HEK293 (cell line): ENCODE data around the gene ACSL3.

Experiments used
- CTCF ChIA-PET: fragments of 350-600 bp; formaldehyde crosslinking; extraction: SDS; loops from one replicate; lab custom pipeline; 2021; ENCODE audit warnings: antibody characterized with exemption; lab: Yijun Ruan, JAX
- POLR2A ChIA-PET: fragments of 300-600 bp; formaldehyde crosslinking; extraction: SDS; loops from one replicate; lab custom pipeline; 2020; ENCODE audit warnings: antibody characterized with exemption, inconsistent platforms; lab: Yijun Ruan, JAX
- H3K27ac ChIP-seq: fragments of 200-500 bp; sonication (Bioruptor generic); 2 replicates; pipeline ENCODE4 v1.5.1; 2014; ENCODE audit warnings: low read depth, low read length, control low read depth, inconsistent platforms; ENCODE audit errors: extremely low read depth
- H3K36me3 ChIP-seq, 2 experiments: fragments of 200-500 bp in 1 of 2; sonication (Bioruptor generic) in 1 of 2; 1 replicate in 1 of 2; 2 replicates in 1 of 2; pipeline ENCODE4 v1.5.1; 2014 to 2017; ENCODE audit warnings: inconsistent platforms in 2 of 2, low read length in 2 of 2; ENCODE audit not compliant: control insufficient read depth in 2 of 2, insufficient read depth in 1 of 2
- H3K4me1 ChIP-seq: fragments of 200-500 bp; sonication (Bioruptor generic); 2 replicates; pipeline ENCODE4 v1.5.1; 2014; ENCODE audit warnings: mild to moderate bottlenecking, low read length, inconsistent platforms; ENCODE audit not compliant: control insufficient read depth, insufficient read depth
- H3K4me3 ChIP-seq: 2 replicates; pipeline ENCODE4 v1.5.1; 2011; ENCODE audit warnings: low read depth, mild to moderate bottlenecking, control low read depth, low read length, moderate library complexity
- H3K9me3 ChIP-seq: fragments of 200-500 bp; sonication (Bioruptor generic); 2 replicates; pipeline ENCODE4 v1.5.1; 2014; ENCODE audit warnings: low read depth, low read length, inconsistent platforms; ENCODE audit not compliant: control insufficient read depth, insufficient read depth
- GLI2 ChIP-seq: fragments of 450-650 bp; formaldehyde crosslinking; IDR thresholded peaks from 2 replicates; pipeline ENCODE4; 2017; ENCODE audit warnings: missing biosample characterization, missing genetic modification characterization, low read depth, borderline replicate concordance
- GLI4 ChIP-seq: fragments of 450-650 bp; formaldehyde crosslinking; IDR thresholded peaks from 2 replicates; pipeline ENCODE4 v1.5.1; 2016; ENCODE audit warnings: missing biosample characterization, missing genetic modification characterization
- GLIS1 ChIP-seq: fragments of 450-650 bp; formaldehyde crosslinking; IDR thresholded peaks from 2 replicates; pipeline ENCODE4 v1.5.1; 2016; ENCODE audit warnings: missing biosample characterization, missing genetic modification characterization
- PRDM4 ChIP-seq: fragments of 450-650 bp; formaldehyde crosslinking; IDR thresholded peaks from 2 replicates; pipeline ENCODE4 v1.5.1; 2017; ENCODE audit warnings: missing biosample characterization, missing genetic modification characterization
- SCRT2 ChIP-seq: fragments of 450-650 bp; formaldehyde crosslinking; IDR thresholded peaks from 2 replicates; pipeline ENCODE4 v1.5.1; 2016; ENCODE audit warnings: missing biosample characterization, missing genetic modification characterization
- SP2 ChIP-seq: fragments of 450-650 bp; formaldehyde crosslinking; IDR thresholded peaks from 2 replicates; pipeline ENCODE4 v1.5.1; 2016; ENCODE audit warnings: missing biosample characterization, missing genetic modification characterization
- SP3 ChIP-seq: fragments of 450-650 bp; formaldehyde crosslinking; IDR thresholded peaks from 2 replicates; pipeline ENCODE4 v1.5.1; 2016; ENCODE audit warnings: missing biosample characterization, missing genetic modification characterization
- ZNF175 ChIP-seq: fragments of 450-650 bp; formaldehyde crosslinking; IDR thresholded peaks from 2 replicates; pipeline ENCODE4 v1.5.1; 2016; ENCODE audit warnings: missing biosample characterization, missing genetic modification characterization
- ZNF214 ChIP-seq: fragments of 450-650 bp; formaldehyde crosslinking; IDR thresholded peaks from 2 replicates; pipeline ENCODE4 v1.5.1; 2017; ENCODE audit warnings: missing biosample characterization, mild to moderate bottlenecking, missing genetic modification characterization, borderline replicate concordance
- ZNF23 ChIP-seq: fragments of 450-650 bp; formaldehyde crosslinking; IDR thresholded peaks from 2 replicates; pipeline ENCODE4 v1.5.1; 2016; ENCODE audit warnings: missing biosample characterization, missing genetic modification characterization, borderline replicate concordance
- ZNF324 ChIP-seq: fragments of 450-650 bp; formaldehyde crosslinking; IDR thresholded peaks from 2 replicates; pipeline ENCODE4 v1.5.1; 2016; ENCODE audit warnings: missing biosample characterization, missing genetic modification characterization
- ZNF423 ChIP-seq: fragments of 450-650 bp; formaldehyde crosslinking; IDR thresholded peaks from 2 replicates; pipeline ENCODE4 v1.5.1; 2016; ENCODE audit warnings: missing biosample characterization, missing genetic modification characterization
- ZNF48 ChIP-seq: fragments of 450-650 bp; formaldehyde crosslinking; IDR thresholded peaks from 2 replicates; pipeline ENCODE4 v1.5.1; 2016; ENCODE audit warnings: missing biosample characterization, missing genetic modification characterization
- ZNF513 ChIP-seq: fragments of 450-650 bp; IDR thresholded peaks from 2 replicates; pipeline ENCODE4 v1.5.1; 2018; ENCODE audit warnings: missing biosample characterization, missing genetic modification characterization
- ZNF585B ChIP-seq: fragments of 450-650 bp; formaldehyde crosslinking; IDR thresholded peaks from 2 replicates; pipeline ENCODE4 v1.5.1; 2016; ENCODE audit warnings: missing biosample characterization, missing genetic modification characterization
- ZNF654 ChIP-seq: fragments of 450-650 bp; formaldehyde crosslinking; IDR thresholded peaks from 2 replicates; pipeline ENCODE4 v1.5.1; 2016; ENCODE audit warnings: low read depth, missing biosample characterization, missing genetic modification characterization
- ZNF76 ChIP-seq: fragments of 450-650 bp; formaldehyde crosslinking; IDR thresholded peaks from 2 replicates; pipeline ENCODE4; 2016; ENCODE audit warnings: low read depth, missing biosample characterization, missing genetic modification characterization, borderline replicate concordance
- ZNF830 ChIP-seq: fragments of 450-650 bp; IDR thresholded peaks from 2 replicates; pipeline ENCODE4 v1.5.0; 2018; ENCODE audit warnings: missing biosample characterization, missing genetic modification characterization, low read depth, mild to moderate bottlenecking, moderate library complexity
- TF ChIP-seq, protein P1 (sequence below): fragments of 450-650 bp; formaldehyde crosslinking; IDR thresholded peaks from 2 replicates; pipeline ENCODE4 v1.5.1; 2016; ENCODE audit warnings: missing biosample characterization, missing genetic modification characterization
- TF ChIP-seq, protein P2 (sequence below): fragments of 450-650 bp; formaldehyde crosslinking; IDR thresholded peaks from 2 replicates; pipeline ENCODE4 v1.5.1; 2017; ENCODE audit warnings: missing biosample characterization, missing genetic modification characterization
- TF ChIP-seq, protein P3 (sequence below): fragments of 450-650 bp; formaldehyde crosslinking; IDR thresholded peaks from 2 replicates; pipeline ENCODE4 v1.5.1; 2016; ENCODE audit warnings: missing biosample characterization, missing genetic modification characterization, borderline replicate concordance
- TF ChIP-seq, protein P4 (sequence below): fragments of 450-650 bp; formaldehyde crosslinking; IDR thresholded peaks from 2 replicates; pipeline ENCODE4 v1.5.1; 2016; ENCODE audit warnings: missing biosample characterization, missing genetic modification characterization

The ACSL3 gene

GRCh38 chr2:222969491-222969890 is 108.7 kb downstream of the ACSL3 start:
- POLR2A ChIA-PET, result no interaction called here
- TF ChIP-seq ZNF175 (no peak), PRDM4 (tag by site-specific recombination) (peak; percentile 50; the same call in 1 of the 2 replicates)
- Histone ChIP-seq H3K4me3 (no peak overlapping the region), H3K9me3 (no peaks in the 10 kb centered on the region), H3K4me1 (no peaks in the 10 kb centered on the region), H3K36me3 (no peaks in the 10 kb centered on the region), H3K27ac (no peak overlapping the region)
- CTCF ChIA-PET, result interaction anchor here (0.8 to 0.9 kb wide), 2 partner anchors 132 to 276 kb away, joined by 3 read pairs; no protein-coding TSS in a partner anchor

DNA sequence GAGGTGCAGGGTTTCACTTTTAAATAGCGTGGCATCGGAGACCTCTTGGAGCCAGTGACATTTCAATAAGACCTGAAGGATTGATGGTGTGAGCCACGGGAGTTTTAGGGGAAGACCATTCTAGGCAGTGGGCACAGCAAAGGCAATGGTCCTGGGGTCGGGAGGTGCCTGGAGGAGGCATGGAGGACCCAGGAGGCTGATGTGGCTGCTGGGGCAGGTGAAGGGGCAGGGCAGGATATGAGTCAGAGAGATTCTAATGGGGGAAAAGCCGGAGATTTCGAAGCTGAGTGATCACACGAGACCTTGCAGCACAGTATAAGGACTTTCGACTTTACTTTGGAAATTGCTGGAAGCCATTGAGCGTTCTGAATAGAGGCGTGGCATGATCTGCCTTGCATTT is 111.6 kb downstream of the ACSL3 start:
- Histone ChIP-seq H3K4me3 (no peak overlapping the region), H3K4me1 (no peaks in the 10 kb centered on the region), H3K27ac (no peak overlapping the region), H3K36me3 (no peaks in the 10 kb centered on the region), H3K9me3 (no peaks in the 10 kb centered on the region)
- ChIA-PET POLR2A (interaction anchor here (0.7 kb wide), 1 partner anchor 12 kb away, joined by 3 read pairs; no protein-coding TSS in a partner anchor), CTCF (interaction anchor here (0.6 to 2.7 kb wide), 45 partner anchors 7 to 1397 kb away, joined by 3 to 37 read pairs (median 3); no protein-coding TSS in a partner anchor)
- TF ChIP-seq, protein P1, sequence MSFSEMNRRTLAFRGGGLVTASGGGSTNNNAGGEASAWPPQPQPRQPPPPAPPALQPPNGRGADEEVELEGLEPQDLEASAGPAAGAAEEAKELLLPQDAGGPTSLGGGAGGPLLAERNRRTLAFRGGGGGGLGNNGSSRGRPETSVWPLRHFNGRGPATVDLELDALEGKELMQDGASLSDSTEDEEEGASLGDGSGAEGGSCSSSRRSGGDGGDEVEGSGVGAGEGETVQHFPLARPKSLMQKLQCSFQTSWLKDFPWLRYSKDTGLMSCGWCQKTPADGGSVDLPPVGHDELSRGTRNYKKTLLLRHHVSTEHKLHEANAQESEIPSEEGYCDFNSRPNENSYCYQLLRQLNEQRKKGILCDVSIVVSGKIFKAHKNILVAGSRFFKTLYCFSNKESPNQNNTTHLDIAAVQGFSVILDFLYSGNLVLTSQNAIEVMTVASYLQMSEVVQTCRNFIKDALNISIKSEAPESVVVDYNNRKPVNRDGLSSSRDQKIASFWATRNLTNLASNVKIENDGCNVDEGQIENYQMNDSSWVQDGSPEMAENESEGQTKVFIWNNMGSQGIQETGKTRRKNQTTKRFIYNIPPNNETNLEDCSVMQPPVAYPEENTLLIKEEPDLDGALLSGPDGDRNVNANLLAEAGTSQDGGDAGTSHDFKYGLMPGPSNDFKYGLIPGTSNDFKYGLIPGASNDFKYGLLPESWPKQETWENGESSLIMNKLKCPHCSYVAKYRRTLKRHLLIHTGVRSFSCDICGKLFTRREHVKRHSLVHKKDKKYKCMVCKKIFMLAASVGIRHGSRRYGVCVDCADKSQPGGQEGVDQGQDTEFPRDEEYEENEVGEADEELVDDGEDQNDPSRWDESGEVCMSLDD (tag by site-specific recombination), result no peak
- TF ChIP-seq ZNF324 (tag by site-specific recombination), result no peak
- TF ChIP-seq GLI4, result no peak
- TF ChIP-seq ZNF830, result no peak
- no peak for TF ChIP-seq ZNF423 (tag by site-specific recombination)
- TF ChIP-seq ZNF513 (tag by site-specific recombination), result no peak
- no peak for TF ChIP-seq ZNF76 (tag by site-specific recombination)
- TF ChIP-seq, protein P2, sequence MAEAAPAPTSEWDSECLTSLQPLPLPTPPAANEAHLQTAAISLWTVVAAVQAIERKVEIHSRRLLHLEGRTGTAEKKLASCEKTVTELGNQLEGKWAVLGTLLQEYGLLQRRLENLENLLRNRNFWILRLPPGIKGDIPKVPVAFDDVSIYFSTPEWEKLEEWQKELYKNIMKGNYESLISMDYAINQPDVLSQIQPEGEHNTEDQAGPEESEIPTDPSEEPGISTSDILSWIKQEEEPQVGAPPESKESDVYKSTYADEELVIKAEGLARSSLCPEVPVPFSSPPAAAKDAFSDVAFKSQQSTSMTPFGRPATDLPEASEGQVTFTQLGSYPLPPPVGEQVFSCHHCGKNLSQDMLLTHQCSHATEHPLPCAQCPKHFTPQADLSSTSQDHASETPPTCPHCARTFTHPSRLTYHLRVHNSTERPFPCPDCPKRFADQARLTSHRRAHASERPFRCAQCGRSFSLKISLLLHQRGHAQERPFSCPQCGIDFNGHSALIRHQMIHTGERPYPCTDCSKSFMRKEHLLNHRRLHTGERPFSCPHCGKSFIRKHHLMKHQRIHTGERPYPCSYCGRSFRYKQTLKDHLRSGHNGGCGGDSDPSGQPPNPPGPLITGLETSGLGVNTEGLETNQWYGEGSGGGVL (tag by site-specific recombination), result no peak
- no peak for TF ChIP-seq GLI2 (tag by site-specific recombination)
- TF ChIP-seq SCRT2 (tag by site-specific recombination), result no peak
- TF ChIP-seq ZNF585B, result no peak
- no peak for TF ChIP-seq SP2
- no peak for TF ChIP-seq ZNF654 (tag by site-specific recombination)
- no peak for TF ChIP-seq GLIS1 (tag by site-specific recombination)
- no peak for TF ChIP-seq ZNF23 (tag by site-specific recombination)
- TF ChIP-seq, protein P3, sequence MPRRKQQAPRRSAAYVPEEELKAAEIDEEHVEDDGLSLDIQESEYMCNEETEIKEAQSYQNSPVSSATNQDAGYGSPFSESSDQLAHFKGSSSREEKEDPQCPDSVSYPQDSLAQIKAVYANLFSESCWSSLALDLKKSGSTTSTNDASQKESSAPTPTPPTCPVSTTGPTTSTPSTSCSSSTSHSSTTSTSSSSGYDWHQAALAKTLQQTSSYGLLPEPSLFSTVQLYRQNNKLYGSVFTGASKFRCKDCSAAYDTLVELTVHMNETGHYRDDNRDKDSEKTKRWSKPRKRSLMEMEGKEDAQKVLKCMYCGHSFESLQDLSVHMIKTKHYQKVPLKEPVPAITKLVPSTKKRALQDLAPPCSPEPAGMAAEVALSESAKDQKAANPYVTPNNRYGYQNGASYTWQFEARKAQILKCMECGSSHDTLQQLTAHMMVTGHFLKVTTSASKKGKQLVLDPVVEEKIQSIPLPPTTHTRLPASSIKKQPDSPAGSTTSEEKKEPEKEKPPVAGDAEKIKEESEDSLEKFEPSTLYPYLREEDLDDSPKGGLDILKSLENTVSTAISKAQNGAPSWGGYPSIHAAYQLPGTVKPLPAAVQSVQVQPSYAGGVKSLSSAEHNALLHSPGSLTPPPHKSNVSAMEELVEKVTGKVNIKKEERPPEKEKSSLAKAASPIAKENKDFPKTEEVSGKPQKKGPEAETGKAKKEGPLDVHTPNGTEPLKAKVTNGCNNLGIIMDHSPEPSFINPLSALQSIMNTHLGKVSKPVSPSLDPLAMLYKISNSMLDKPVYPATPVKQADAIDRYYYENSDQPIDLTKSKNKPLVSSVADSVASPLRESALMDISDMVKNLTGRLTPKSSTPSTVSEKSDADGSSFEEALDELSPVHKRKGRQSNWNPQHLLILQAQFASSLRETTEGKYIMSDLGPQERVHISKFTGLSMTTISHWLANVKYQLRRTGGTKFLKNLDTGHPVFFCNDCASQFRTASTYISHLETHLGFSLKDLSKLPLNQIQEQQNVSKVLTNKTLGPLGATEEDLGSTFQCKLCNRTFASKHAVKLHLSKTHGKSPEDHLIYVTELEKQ (tag by site-specific recombination), result no peak
- no peak for TF ChIP-seq SP3 (tag by site-specific recombination)
- TF ChIP-seq, protein P4, sequence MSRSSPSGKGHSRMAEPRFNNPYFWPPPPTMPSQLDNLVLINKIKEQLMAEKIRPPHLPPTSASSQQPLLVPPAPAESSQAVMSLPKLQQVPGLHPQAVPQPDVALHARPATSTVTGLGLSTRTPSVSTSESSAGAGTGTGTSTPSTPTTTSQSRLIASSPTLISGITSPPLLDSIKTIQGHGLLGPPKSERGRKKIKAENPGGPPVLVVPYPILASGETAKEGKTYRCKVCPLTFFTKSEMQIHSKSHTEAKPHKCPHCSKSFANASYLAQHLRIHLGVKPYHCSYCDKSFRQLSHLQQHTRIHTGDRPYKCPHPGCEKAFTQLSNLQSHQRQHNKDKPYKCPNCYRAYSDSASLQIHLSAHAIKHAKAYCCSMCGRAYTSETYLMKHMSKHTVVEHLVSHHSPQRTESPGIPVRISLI (tag by site-specific recombination), result no peak
- TF ChIP-seq ZNF48 (tag by site-specific recombination), result no peak
- TF ChIP-seq ZNF214 (tag by site-specific recombination), result no peak
